Measurements from ENCODE around the gene DMRT1.
"Not testable (repeated sequence)": the region's sequence is repeated elsewhere in the genome, so short reads cannot be mapped to it uniquely, and the experiment has no call there.

The DMRT1 gene

DNA sequence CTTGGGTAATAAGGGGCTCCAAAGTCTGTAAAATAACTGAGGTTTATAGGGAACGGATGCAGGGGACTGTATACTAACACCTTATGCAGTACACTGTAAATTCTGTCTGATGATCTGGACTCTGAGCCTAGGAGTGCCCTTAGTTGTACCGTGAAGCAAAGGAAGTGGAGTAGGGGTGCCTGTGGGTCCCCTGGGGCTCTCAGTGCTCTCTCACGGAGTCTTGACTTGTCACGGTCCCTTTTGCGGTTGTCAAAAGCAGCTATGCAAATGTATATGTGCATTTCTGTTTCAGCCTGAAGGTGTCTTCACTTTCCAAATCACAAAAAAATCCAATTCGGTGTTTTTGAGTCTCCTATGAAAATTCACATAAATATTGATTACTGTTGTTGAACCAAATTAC lies 17.8 kb downstream of the DMRT1 start:
- no peak for DNase-seq (ENCODE audit: low read depth in 1 of 2, low spot score in 1 of 2)

DNA sequence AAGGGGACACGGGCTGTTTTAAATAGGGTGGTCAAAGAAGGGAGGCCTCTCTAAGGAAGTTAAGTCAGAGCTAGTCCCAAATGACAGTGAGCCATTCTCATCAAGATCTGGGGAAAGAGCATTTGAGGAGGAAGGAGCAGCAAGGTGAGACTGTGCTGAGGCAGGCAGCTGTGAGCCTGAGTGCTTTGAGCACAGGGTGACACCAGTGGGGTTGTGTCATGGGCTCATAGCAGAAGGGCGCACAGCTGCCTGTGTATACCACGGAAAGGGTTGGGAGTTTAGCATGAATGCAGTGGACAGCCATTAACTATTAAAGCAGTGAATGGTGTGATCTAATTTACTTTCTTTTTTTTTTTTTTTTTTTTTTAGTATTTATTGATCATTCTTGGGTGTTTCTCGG lies 19.2 kb downstream of the DMRT1 start:
- no peak for DNase-seq (ENCODE audit: low read depth in 1 of 2, low spot score in 1 of 2)

DNA sequence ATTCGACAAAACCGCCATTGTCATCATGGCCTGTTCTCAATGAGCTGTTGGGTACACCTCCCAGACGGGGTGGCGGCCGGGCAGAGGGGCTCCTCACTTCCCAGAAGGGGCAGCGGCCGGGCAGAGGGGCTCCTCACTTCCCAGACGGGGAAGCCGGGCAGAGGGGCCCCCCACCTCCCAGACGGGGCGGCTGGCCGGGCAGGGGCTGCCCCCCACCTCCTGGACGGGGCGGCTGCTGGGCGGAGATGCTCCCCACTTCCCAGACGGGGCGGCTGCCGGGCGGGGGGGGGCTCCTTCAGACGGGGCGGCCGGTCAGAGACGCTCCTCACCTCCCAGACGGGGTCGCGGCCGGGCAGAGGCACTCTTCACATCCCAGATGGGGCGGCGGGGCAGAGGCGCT lies 20.0 kb downstream of the DMRT1 start:
- not testable (repeated sequence) for DNase-seq (ENCODE audit: low read depth in 1 of 2, low spot score in 1 of 2)

DNA sequence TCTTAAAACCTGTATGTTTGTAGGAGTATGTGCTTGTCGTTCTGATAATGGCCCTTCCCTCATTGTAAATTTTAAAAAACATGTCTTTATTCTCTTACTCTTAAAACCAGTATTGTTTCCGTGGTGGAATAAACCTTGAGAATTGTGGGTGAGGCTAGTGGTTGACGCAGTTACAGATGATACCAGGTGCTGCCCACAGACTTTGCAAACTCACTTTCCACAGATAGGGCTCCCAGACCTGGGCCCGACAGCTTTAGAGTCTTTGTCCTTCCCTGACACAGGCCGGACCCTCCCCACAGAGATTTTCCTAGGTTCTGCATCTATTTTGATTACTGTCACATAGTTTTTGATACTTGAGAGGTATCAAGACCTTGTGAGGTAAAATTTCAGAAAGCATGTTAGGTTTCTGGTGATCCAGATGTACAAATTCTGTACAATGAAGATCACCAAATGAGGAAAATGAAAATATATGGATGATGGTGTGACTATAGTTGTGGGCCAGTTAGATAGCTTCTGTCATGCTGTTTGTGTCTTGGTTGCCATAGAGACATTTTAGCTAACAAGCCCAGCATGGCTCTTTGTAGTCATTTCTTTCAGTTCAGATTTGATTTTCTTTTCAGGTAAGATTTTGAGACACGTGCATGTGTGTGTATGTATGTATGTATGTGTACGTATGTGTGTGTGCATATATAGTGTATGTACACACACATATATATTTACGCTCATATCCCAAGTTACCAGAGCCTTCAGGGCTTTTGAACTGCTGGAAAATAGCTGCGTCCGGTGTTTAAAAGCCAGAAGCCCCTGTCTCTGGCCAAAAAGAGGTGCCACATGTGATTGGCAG lies 33.8 kb downstream of the DMRT1 start:
- DNase-seq (ENCODE audit: low read depth in 1 of 2, low spot score in 1 of 2), result no peak

DNA sequence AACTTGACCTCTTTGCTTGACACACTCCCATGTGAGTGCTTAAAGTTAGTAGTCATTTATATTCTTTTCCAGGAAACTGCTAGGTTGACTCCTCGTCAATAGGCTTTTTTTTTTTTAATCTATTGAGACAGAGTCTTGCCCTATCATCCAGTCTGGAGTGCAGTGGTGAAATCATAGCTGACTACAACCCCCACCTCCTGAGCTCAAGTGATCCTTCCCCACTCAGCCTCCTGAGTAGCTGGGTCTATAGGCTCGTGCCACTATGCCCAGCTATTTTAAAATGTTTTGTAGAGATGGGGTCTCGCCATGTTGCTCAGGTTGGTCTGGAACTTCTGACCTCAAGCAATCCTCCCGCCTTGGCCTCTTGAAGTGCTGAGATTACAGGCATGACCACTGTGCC lies 34.9 kb downstream of the DMRT1 start:
- DNase-seq (ENCODE audit: low read depth in 1 of 2, low spot score in 1 of 2), result no peak

DNA sequence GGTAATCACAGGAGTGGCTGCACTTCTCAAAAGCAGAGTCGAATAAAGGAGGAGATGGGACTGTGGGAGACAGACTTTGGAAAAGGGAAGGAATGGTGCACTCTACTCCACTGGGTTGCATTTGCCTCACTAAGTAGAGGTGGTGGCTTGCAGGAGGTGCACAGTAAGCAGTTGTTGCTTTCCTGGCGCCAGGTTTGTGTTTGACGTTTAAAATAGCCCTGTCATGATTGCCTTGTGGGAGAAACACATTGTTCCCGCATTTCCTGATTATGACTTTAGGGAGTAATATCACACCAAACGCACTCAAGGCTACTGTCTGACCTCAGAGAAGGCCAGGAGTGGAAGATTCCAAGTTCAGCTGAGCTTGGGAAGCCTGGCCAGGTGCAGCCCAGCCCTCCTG lies 36.7 kb downstream of the DMRT1 start:
- DNase-seq (ENCODE audit: low read depth in 1 of 2, low spot score in 1 of 2), result no peak

DNA sequence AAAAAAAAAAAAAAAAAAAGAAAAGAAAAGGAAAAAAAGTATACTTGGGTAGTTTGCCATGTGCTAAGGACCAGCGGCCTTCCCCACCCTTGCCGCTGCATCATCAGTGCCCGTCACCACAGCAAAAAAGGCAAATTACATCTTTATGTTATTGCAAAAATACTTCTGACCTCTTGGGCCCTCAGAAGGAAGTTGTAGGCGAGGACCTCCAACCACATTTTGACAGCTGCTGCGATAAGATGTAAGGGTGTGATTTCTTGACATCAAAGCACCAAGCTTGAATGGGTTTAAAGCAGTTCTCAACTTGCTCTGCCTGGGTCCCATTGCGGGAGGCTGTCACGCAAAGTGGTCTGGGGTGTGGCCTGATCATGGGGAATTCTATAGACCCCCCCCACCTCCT lies 39.2 kb downstream of the DMRT1 start:
- no peak for DNase-seq (ENCODE audit: low read depth in 1 of 2, low spot score in 1 of 2)

DNA sequence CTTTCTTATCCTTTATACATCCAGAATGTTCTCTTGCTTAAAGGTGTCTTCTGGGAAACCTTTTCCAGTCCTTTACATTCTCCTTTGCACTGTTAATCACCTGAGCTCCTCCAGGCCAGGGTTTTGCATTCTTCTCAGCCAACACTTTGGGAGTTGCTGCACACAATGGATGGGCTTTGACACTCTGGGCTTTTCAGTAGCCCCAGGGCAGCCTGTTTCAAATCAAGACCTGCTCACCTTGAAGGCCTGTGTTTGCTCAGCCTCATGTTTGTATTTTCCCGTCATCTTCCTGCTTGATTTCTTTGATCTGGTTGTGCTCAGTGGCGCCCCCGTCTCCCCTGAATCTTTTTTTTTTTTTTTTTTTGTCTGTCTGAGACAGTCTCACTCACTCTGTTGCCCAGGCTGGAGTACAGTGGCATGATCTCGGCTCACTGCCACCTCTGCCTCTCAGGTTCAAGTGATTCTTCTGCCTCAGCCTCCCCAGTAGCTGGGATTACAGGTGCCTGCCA lies 41.0 kb downstream of the DMRT1 start:
- DNase-seq (ENCODE audit: low read depth in 1 of 2, low spot score in 1 of 2), result no peak

DNA sequence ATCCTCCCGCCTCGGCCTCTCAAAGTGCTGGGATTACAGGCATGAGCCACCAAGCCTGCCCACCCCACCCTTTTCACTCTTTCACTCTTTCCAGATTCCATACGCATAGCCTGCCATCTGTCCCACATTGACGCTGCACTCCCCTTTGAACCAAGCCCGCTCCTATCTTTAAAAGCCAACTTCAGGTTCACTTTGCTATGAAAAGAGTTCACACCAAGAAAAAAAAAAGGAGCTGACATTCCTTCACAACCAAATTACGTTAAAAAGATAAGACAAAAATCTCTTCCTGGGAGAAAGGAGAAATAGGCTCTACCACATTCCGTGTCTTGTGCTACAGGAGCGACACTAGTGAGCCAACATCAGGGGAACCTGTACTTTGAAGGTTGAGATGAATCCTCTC lies 41.5 kb downstream of the DMRT1 start:
- no peak for DNase-seq (ENCODE audit: low read depth in 1 of 2, low spot score in 1 of 2)

DNA sequence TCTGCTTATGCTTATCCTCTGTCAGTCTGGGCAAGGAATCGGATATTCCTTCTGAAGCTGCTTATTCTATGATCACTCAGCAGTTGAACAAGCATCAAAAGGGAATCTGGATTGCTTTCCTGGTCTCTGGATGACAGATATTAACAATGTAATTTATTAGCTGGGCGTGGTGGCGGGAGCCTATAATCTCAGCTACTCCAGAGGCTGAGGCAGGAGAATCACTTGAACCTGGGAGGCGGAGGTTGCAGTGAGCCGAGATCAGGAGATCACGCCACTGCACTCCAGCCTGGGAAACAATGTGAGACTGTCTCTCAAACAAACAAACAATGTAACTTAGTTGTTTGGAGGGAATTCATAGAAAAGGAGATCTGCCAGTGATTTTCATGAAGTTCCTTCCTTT lies 45.4 kb downstream of the DMRT1 start:
- no peak for DNase-seq (ENCODE audit: low read depth in 1 of 2, low spot score in 1 of 2)

DNA sequence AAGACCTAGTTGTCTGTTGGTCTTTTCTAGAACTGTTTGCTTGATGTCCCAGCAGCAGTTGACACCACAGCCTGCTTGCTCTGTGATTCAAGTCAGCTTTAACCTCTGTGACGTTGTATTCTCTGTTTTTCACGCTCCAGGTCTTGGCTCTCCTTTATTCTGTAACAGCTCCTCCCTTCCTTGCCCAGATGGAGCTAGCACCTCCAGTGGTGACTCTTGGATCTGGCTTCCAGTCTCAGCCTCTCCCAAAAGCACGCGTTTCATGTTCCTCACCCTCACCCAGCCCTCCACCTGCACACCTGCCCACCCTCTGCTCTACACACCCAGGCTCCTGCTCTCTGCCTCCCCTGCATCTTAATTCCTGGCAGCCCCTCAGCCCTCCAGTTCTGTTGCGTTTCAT lies 50.6 kb downstream of the DMRT1 start:
- no peak for DNase-seq (ENCODE audit: low read depth in 1 of 2, low spot score in 1 of 2)

DNA sequence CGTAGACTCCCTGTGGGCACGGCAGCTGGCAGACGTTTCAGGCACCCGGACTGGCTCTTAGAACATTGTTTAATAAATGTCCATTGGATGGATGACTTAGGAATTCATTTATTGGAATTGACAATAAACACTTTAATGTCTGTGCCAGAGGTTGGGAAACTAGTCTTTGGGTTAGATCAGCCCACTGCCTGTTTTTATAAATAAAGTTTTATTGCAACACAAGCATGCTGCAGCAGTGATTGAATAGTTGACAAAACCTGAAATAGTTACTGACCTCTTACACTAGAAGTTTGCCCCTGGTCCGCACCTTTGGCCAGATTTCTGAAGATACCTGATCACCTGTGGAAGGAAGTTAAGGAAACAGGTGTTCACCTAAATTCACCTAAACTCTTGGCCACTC lies 51.6 kb downstream of the DMRT1 start:
- DNase-seq (ENCODE audit: low read depth in 1 of 2, low spot score in 1 of 2), result no peak

DNA sequence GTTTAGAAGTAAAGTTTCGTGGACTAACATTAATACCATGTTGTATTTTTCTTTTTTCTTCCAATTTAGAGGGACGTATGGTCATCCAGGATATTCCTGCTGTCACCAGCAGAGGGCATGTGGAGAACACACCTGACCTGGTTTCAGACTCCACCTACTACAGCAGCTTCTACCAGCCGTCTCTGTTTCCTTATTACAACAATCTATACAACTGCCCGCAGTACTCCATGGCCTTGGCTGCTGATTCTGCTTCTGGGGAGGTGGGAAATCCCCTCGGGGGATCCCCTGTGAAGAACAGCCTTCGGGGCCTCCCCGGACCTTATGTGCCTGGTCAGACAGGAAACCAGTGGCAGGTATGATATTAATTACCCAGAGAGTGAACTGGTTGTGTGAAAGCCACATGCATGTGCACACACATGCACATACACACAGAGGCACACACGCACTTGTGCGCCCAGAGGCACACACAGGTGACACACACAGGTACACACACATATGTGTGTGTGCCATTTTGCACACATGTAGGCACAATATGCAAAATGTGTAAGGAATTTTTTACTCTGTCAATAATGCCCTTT lies 52.4 kb downstream of the DMRT1 start:
- peak in 1 of 2 donors; percentile 6 for DNase-seq (ENCODE audit: low read depth in 1 of 2, low spot score in 1 of 2)

DNA sequence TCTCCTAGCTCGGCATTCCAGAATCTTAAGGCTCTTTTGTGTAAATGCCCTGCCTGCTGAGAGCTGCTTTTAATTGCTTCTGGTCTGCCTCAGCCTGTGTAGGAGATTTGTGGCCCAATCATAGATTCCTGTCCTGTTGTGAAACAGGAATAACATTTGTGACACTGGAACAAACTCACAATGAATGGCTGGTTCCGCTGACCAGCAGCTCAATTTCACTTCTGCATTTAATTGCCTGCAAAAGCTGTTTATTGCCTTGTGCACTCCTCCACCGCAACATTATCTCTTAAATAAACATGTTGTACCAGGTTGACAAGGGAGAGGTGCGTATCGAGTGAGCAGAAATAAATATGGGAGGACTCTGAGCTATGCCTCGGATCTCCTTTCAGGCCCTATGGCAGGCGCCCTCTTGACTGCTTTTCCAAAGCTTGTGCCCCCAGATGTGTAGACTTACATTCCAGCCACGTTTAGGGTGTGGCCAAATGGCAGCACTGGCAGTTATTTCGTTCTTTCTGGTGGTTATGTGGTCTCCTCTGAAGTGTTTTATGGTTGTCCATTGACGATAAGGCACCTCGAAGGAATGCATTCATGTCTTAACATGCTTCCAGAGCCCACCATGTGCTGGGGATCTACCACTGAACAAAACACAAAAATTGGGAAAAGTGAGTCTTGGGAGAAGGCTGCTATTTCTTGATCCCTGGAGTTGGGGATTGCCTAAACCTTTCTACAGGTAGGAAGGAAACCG lies 58.1 kb downstream of the DMRT1 start:
- DNase-seq (ENCODE audit: low read depth in 1 of 2, low spot score in 1 of 2), result no peak

DNA sequence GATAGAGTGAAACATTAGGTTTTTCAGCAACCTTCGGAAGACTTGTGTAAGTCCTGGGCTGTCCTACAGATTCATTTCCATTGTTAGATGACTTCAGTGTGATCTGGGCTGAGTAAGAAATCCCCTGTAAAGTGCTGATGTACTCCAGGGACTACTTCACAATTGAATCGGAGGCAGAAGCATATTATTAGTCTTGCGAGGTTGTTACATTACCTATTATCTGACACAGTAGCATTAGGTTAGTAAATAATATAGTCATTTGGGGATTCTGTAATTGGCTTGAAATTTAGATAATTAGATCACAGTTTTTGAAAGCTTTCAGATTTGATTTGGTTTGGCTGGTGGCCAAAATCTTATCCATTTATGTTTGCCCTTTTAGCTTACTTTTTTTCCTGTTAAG lies 62.4 kb downstream of the DMRT1 start:
- DNase-seq (ENCODE audit: low read depth in 1 of 2, low spot score in 1 of 2), result no peak

DNA sequence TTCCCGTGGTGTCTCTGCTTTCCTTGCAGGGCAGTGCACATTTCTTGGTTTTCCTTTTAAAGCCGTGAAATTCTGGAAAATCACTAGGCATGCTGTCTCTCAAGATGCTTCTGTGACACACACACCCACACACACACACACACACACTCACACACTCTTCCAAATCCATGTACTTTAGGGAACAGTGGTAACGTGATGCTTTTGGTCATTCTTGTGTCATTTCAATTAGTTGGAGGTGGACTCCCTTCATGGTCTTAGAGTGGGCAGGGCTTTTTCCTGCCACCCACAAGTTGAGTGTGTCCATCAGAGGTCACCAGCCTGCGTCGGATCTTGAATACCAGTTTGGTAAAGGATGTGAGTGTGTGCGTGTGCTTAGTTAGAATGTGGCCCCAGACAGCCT lies 64.4 kb downstream of the DMRT1 start:
- DNase-seq (ENCODE audit: low read depth in 1 of 2, low spot score in 1 of 2), result no peak

DNA sequence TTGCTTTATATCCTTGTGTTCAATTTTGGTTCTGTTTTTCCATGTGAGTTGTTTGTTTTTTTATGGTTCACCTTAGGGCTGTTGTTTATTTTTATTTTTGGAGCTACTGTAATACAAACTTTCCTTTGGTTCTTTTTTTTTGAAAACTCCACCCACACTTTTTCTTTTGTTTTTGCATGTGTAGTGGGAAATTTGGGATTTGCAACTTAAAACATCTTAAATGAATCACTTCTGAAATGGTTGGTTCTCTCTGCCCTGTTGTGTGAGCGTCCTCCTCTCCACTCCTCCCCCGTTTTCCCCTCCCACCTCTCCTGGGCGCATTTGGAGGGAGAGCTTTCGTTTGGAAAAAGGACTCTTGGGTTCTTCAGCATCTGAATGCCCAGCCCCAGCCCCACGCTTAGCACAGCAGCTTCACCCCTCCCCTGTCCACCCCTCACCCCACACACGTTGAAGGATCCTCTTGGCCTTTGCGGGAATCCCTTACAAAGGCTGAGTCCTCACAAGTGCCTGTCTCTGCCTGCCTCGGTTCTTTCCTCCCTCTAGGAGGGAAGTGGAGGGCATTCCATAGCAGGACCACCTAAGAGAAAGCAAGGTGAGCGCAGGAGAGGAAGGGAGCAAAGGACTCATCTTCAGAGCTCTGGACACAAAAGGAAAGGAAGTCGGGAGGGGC lies 67.2 kb downstream of the DMRT1 start:
- DNase-seq (ENCODE audit: low read depth in 1 of 2, low spot score in 1 of 2), result no peak

DNA sequence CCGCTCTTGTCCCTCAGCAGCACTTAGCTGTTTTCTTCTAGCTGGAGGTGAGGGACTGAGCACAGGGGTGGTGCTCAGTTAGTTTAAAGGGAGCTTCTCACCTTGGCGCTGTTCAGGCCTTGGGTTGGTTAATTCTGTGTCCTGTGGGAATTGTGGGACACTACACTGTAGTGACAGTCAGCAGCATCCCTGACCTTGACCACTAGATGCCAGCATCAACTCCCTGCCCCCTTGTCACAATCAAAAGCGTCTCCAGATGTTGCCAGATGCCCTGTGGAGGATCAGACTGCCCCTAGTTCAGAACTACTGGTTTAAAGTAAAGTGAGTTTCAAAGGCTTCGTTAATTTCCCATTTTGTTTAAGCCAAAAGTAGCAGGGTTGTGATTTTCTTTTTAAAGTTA lies 69.5 kb downstream of the DMRT1 start:
- DNase-seq (ENCODE audit: low read depth in 1 of 2, low spot score in 1 of 2), result no peak

DNA sequence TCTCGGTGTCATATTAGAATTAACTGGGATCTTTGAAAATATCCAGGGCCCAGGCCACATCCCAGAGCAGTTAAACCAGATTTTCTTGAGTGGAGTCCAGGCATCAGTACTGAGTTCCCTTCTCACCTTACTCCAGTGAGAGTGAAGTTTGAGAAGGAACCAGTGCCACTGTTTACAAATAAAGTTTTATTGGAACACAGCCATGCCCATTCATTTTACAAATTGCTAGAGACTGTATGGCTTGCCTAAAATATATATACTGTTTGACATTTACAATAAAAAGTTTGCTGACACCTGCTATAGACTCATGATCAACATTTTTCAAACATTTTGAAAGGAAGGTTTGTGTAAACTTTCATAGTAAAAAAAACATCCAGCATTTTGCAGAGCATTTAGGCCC lies 71.3 kb downstream of the DMRT1 start:
- no peak for DNase-seq (ENCODE audit: low read depth in 1 of 2, low spot score in 1 of 2)

DNA sequence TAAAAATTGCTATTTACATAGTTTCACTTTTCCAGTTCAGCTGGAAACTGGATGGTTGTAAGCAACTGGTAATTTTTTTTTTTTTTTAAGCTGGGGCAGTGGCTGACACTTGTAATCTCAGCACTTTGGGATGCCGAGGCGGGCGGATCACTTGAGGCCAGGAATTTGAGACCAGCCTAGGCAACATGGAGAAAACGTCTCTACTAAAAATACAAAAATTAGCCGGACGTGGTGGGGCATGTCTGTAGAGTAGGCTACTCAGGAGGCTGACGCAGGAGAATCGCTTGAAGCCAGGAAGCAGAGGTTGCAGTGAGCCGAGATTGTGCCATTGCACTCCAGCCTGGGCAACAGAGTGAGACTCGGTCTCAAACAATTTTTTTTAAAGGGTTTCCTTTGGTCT lies 72.0 kb downstream of the DMRT1 start:
- not testable (repeated sequence) for DNase-seq (ENCODE audit: low read depth in 1 of 2, low spot score in 1 of 2)

DNA sequence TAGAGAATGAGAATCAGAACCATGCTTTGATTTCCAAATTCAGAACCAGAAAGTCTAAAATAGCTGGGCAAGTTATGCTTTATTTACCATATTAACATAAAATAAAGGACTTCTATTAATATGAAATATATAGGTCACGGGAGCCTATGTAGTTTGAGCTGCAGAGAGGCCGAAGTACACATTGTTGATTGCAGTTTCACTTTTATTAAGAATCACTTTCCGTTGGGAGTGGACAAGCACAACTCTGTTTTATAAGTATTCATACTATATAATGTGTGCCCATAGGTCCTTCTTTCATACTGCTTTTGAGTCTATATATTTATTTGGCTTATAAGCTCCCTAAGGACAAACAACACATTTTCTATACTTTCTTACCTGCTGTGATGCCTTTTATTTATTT lies 76.2 kb downstream of the DMRT1 start:
- DNase-seq (ENCODE audit: low read depth in 1 of 2, low spot score in 1 of 2), result no peak

DNA sequence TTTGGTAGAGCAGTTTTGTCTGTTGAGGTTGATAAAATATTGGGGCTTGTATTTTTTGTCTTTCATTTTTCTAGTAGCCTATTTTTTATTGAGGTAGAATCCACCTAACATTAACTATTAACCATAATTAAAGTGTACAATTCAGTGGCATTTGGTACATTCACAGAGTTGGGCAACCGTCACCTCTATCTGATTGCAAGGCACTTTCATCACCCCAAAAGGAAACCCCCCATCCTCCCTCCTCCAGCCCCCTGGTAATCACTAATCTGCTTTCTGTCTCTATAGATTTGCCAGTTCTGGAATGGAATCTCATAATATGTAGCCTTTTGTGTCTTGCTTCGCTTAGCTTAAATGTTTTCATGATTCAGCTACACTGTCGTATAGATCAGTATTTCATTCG lies 79.4 kb downstream of the DMRT1 start:
- no peak for DNase-seq (ENCODE audit: low read depth in 1 of 2, low spot score in 1 of 2)
